ENCODE results near the gene PPP2R3B. TPM values are rescaled to one million over a fixed set of nuclear protein-coding genes. Genes with fewer than 3 reads are reported as not detected.

Gene PPP2R3B
- total and polyA plus RNA-seq, 2 of the 13 experiments (the other 11 are each of a cell fraction or from before 2014, with no cell fraction given), result 17.0 to 21.4 TPM

DNA sequence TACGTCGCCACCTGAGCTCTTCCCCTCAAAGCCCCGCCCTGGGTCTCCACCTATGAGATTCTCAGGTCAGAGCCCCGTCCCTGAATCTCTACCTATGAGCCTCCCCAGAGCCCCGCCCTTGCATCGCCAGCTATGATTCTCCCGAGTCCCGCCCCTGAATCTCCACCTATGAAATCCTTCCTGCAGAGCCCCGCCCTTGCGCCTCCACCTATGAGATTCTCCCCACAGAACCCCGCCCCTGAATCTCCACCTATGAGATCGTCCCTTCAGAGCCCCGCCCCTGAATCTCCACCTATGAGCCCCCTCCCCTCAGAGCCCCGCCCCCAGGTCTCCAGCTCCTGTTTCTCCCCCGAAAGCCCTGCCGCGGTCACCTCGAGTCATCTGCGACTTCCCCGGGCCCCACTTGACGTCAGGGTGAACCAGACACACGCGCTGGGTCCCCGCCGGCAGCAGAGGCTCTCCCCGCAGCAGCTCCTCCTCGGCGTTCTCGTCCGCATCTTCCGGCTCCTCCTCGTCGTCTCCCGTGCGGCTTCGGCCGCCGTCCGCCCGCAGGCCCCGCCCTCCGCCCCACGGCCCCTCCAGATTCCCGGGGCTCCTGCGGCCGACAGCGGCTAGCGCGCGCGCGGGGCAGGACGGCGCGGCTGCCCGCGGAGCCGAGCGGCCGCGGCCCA, 68.5 kb downstream of the PPP2R3B start (continued):
- TF ChIP-seq MED1 (CRISPR knock-in tag; IDR thresholded peaks at IDR 0.05) (no peak), ZFP36L2 (CRISPR knock-in tag; IDR thresholded peaks at IDR 0.05) (no peak), SMARCC2 (IDR thresholded peaks at IDR 0.05) (no peak), RAD21 (CRISPR knock-in tag; IDR thresholded peaks at IDR 0.05) (peak; percentile 76; the same call in 1 of the 2 replicates), ZNF230 (CRISPR knock-in tag; IDR thresholded peaks at IDR 0.05) (no peak), ZNF446 (CRISPR knock-in tag; IDR thresholded peaks at IDR 0.05) (no peak), RBM39 (IDR thresholded peaks at IDR 0.05; ENCODE audit: low read depth, low read length, poor library complexity, severe bottlenecking) (peak; percentile 96), ZNF501 (CRISPR knock-in tag; IDR thresholded peaks at IDR 0.05) (no peak), FIP1L1 (IDR thresholded peaks at IDR 0.05; ENCODE audit: borderline replicate concordance, insufficient read depth, low read depth, low read length) (peak; percentile 41; the same call in 1 of the 2 replicates), ZBTB3 (CRISPR knock-in tag; IDR thresholded peaks at IDR 0.05; ENCODE audit: borderline replicate concordance, low read depth) (0 out of 2 replicates have a peak, but pooled peaks have one; percentile 8), TP53 (CRISPR knock-in tag; conservative IDR thresholded peaks at IDR 0.05) (no peak), CSRNP1 (CRISPR knock-in tag; IDR thresholded peaks at IDR 0.05) (peak; percentile 47; the same call in 1 of the 2 replicates), RELA (CRISPR knock-in tag; IDR thresholded peaks at IDR 0.05) (no peak), ZBTB34 (CRISPR knock-in tag; IDR thresholded peaks at IDR 0.05) (0 out of 2 replicates have a peak, but pooled peaks have one; percentile 52), BCL6 (CRISPR knock-in tag; IDR thresholded peaks at IDR 0.05) (no peak), SMC3 (IDR thresholded peaks at IDR 0.05; ENCODE audit: low read length) (no peak), PPARG (CRISPR knock-in tag; conservative IDR thresholded peaks at IDR 0.05) (no peak), ZFP90 (CRISPR knock-in tag; IDR thresholded peaks at IDR 0.05; ENCODE audit: borderline replicate concordance) (no peak), SNAPC5 (CRISPR knock-in tag; IDR thresholded peaks at IDR 0.05; ENCODE audit: borderline replicate concordance) (0 out of 2 replicates have a peak, but pooled peaks have one; percentile 85), MBNL3 (CRISPR knock-in tag; conservative IDR thresholded peaks at IDR 0.05) (no peak; the same call in 1 of the 2 replicates), ZNF768 (CRISPR knock-in tag; IDR thresholded peaks at IDR 0.05) (0 out of 2 replicates have a peak, but pooled peaks have one; percentile 13), STAT5B (CRISPR knock-in tag; IDR thresholded peaks at IDR 0.05) (no peak)
- TF ChIP-seq, protein P1, sequence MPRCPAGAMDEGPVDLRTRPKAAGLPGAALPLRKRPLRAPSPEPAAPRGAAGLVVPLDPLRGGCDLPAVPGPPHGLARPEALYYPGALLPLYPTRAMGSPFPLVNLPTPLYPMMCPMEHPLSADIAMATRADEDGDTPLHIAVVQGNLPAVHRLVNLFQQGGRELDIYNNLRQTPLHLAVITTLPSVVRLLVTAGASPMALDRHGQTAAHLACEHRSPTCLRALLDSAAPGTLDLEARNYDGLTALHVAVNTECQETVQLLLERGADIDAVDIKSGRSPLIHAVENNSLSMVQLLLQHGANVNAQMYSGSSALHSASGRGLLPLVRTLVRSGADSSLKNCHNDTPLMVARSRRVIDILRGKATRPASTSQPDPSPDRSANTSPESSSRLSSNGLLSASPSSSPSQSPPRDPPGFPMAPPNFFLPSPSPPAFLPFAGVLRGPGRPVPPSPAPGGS (CRISPR knock-in tag; IDR thresholded peaks at IDR 0.05), result no peak
- TF ChIP-seq, protein P2, sequence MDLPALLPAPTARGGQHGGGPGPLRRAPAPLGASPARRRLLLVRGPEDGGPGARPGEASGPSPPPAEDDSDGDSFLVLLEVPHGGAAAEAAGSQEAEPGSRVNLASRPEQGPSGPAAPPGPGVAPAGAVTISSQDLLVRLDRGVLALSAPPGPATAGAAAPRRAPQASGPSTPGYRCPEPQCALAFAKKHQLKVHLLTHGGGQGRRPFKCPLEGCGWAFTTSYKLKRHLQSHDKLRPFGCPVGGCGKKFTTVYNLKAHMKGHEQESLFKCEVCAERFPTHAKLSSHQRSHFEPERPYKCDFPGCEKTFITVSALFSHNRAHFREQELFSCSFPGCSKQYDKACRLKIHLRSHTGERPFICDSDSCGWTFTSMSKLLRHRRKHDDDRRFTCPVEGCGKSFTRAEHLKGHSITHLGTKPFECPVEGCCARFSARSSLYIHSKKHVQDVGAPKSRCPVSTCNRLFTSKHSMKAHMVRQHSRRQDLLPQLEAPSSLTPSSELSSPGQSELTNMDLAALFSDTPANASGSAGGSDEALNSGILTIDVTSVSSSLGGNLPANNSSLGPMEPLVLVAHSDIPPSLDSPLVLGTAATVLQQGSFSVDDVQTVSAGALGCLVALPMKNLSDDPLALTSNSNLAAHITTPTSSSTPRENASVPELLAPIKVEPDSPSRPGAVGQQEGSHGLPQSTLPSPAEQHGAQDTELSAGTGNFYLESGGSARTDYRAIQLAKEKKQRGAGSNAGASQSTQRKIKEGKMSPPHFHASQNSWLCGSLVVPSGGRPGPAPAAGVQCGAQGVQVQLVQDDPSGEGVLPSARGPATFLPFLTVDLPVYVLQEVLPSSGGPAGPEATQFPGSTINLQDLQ (CRISPR knock-in tag; IDR thresholded peaks at IDR 0.05), result no peak

All from HepG2 (cell line).